KG1 (cell line): ENCODE results near the gene METAP2.
"Not testable (repeated sequence)": the region's sequence is repeated elsewhere in the genome, so short reads cannot be mapped to it uniquely, and the experiment has no call there.

ENCODE experiments used
- DNase-seq: peaks from one replicate; lab custom pipeline; 2025; lab: John Stamatoyannopoulos, UW

The METAP2 gene

GRCh38 chr12:95462551-95462950, 11.4 kb upstream of the METAP2 start:
- no peak for DNase-seq

GRCh38 chr12:95463050-95463449, 10.9 kb upstream of the METAP2 start:
- DNase-seq, result no peak

GRCh38 chr12:95463776-95464175, 10.2 kb upstream of the METAP2 start:
- not testable (repeated sequence) for DNase-seq

- DNase-seq, result no peak
Measured at GRCh38 chr12:95465275-95465674, 8.7 kb upstream of the METAP2 start.

- no peak for DNase-seq
Measured at GRCh38 chr12:95470300-95470699, 3.7 kb upstream of the METAP2 start.

- peak; percentile 61 for DNase-seq
Measured at GRCh38 chr12:95473231-95473883, 595 bp upstream of the METAP2 start.

- no peak for DNase-seq
Measured at GRCh38 chr12:95474660-95474958, 657 bp downstream of the METAP2 start.

- DNase-seq, result no peak
Measured at GRCh38 chr12:95480230-95480629, 6.3 kb downstream of the METAP2 start.

GRCh38 chr12:95481072-95481471, 7.1 kb downstream of the METAP2 start:
- no peak for DNase-seq

GRCh38 chr12:95481888-95482287, 7.9 kb downstream of the METAP2 start:
- DNase-seq, result no peak

- DNase-seq, result not testable (repeated sequence)
Measured at GRCh38 chr12:95482564-95482963, 8.6 kb downstream of the METAP2 start.

GRCh38 chr12:95484524-95484923, 10.6 kb downstream of the METAP2 start:
- DNase-seq, result no peak

GRCh38 chr12:95487024-95487423, 13.1 kb downstream of the METAP2 start:
- no peak for DNase-seq

GRCh38 chr12:95492462-95492861, 18.5 kb downstream of the METAP2 start:
- no peak for DNase-seq

GRCh38 chr12:95494888-95495287, 20.9 kb downstream of the METAP2 start:
- DNase-seq, result no peak

GRCh38 chr12:95495433-95495832, 21.5 kb downstream of the METAP2 start:
- no peak for DNase-seq

GRCh38 chr12:95497031-95497430, 23.1 kb downstream of the METAP2 start:
- DNase-seq, result no peak

- DNase-seq, result no peak
Measured at GRCh38 chr12:95498968-95499367, 25.0 kb downstream of the METAP2 start.

GRCh38 chr12:95499772-95500171, 25.8 kb downstream of the METAP2 start:
- no peak for DNase-seq

- no peak for DNase-seq
Measured at GRCh38 chr12:95504140-95504539, 30.2 kb downstream of the METAP2 start.

- DNase-seq, result no peak
Measured at GRCh38 chr12:95505039-95505438, 31.1 kb downstream of the METAP2 start.

GRCh38 chr12:95506707-95507523, 33.0 kb downstream of the METAP2 start:
- DNase-seq, result no peak

GRCh38 chr12:95509300-95509699, 35.3 kb downstream of the METAP2 start:
- DNase-seq, result no peak

GRCh38 chr12:95511977-95512376, 38.0 kb downstream of the METAP2 start:
- DNase-seq, result no peak
